ENCODE data around the gene CYB5A.

Gene CYB5A

GRCh38 chr18:74203811-74204210 lies 88.0 kb downstream of the CYB5A start:
- no peak for DNase-seq

Data from CD4-positive, alpha-beta T cell treated with Interleukin-17A for 1 hour (primary cell).